ENCODE measurements around the gene NXPH3. TPM values are rescaled to one million over a fixed set of nuclear protein-coding genes. Genes with fewer than 3 reads are reported as not detected.

Gene NXPH3
- total and polyA plus RNA-seq, 2 donors (not counting 1 experiment from before 2014, with no cell fraction given) = not detected

GRCh38 chr17:49567104-49567521 is 8.6 kb upstream of the NXPH3 start:
- ATAC-seq (ENCODE audit: low read depth) (no peak), DNase-seq (no peak)
- Histone ChIP-seq H3K4me3 (ENCODE audit: control extremely low read depth in 1 of 5, extremely low read depth in 1 of 5, insufficient read depth in 1 of 5, low read depth in 2 of 5, low read length in 4 of 5) (no peak overlapping the region), H3K27ac (ENCODE audit: low read length in 2 of 2) (no peak overlapping the region), H3K9me3 (ENCODE audit: control extremely low read depth in 1 of 3, control insufficient read depth in 2 of 3, insufficient read depth in 1 of 3, low read length in 2 of 3) (no peaks in the 10 kb centered on the region), H3K4me1 (ENCODE audit: control insufficient read depth in 2 of 2, insufficient read depth in 2 of 2, low read length in 2 of 2) (peaks cover 6 to 17% of the 10 kb centered on the region in 2 donors), H3K79me2 (ENCODE audit: control insufficient read depth, insufficient read depth, low read length) (no peaks in the 10 kb centered on the region), H2AFZ (ENCODE audit: insufficient read depth, low read depth, low read length, poor library complexity, severe bottlenecking) (no peak overlapping the region), H3K9ac (ENCODE audit: low read length) (no peak overlapping the region), H3K4me2 (replicated peaks; ENCODE audit: low read depth, low read length, poor library complexity, severe bottlenecking) (no peak overlapping the region), H3K36me3 (replicated peaks in 1 of 2; ENCODE audit: control extremely low read depth in 1 of 2, control insufficient read depth in 1 of 2, extremely low read depth in 1 of 2, insufficient read depth in 2 of 2, low read length in 1 of 2) (no peaks in the 10 kb centered on the region), H4K20me1 (ENCODE audit: control insufficient read depth, insufficient read depth, low read length, poor library complexity, severe bottlenecking) (no peaks in the 10 kb centered on the region), H3K27me3 (replicated peaks in 1 of 4; ENCODE audit: control extremely low read depth in 1 of 4, control insufficient read depth in 3 of 4, insufficient read depth in 4 of 4, low read length in 3 of 4) (peaks cover 0 to 36% (median 7%) of the 10 kb centered on the region in 4 experiments)
- ChIA-PET CTCF (interaction anchor here (0.6 to 17.7 kb wide), 22 partner anchors 9 to 430 kb away, joined by 3 to 485 read pairs (median 3); partner anchors contain the start of genes SLC35B1 and SPOP), POLR2A (interaction anchor here (0.8 to 1.0 kb wide), 2 partner anchors 129 to 141 kb away, joined by 3 to 4 read pairs; partner anchors contain the start of gene SLC35B1)
- H3K9me3 Mint-ChIP-seq (ENCODE audit: insufficient read depth) = no peaks in the 10 kb centered on the region
- H3K27ac Mint-ChIP-seq = no peak overlapping the region
- no peak overlapping the region for H3K4me3 Mint-ChIP-seq
- peaks cover 28% of the 10 kb centered on the region for H3K27me3 Mint-ChIP-seq
- intact Hi-C loops (cut with micrococcal nuclease) = loop anchor here (1.0 kb wide), 2 partner anchors 212 to 284 kb away; no protein-coding TSS in a partner anchor
- H3K4me1 Mint-ChIP-seq = peaks cover 19% of the 10 kb centered on the region
- TF ChIP-seq CTCF (IDR thresholded peaks at IDR 0.05) = no peak
- TF ChIP-seq EZH2 (IDR thresholded peaks at IDR 0.05; ENCODE audit: borderline replicate concordance, insufficient read depth, low read depth, low read length, poor library complexity, severe bottlenecking) = no peak
- 92% methylated on average over 9 of the region's 9 CpGs for WGBS (ENCODE audit: insufficient coverage)

Measured in B cell (primary cell).